ENCODE results near the gene RTN4RL2. TPM values are rescaled to one million over a fixed set of nuclear protein-coding genes. Genes with fewer than 3 reads are reported as not detected.
"Not testable (repeated sequence)": the region's sequence is repeated elsewhere in the genome, so short reads cannot be mapped to it uniquely, and the experiment has no call there.

The RTN4RL2 gene
- total RNA-seq, 2 donors from 2014 or later: 0.22 to 0.82 TPM

DNA sequence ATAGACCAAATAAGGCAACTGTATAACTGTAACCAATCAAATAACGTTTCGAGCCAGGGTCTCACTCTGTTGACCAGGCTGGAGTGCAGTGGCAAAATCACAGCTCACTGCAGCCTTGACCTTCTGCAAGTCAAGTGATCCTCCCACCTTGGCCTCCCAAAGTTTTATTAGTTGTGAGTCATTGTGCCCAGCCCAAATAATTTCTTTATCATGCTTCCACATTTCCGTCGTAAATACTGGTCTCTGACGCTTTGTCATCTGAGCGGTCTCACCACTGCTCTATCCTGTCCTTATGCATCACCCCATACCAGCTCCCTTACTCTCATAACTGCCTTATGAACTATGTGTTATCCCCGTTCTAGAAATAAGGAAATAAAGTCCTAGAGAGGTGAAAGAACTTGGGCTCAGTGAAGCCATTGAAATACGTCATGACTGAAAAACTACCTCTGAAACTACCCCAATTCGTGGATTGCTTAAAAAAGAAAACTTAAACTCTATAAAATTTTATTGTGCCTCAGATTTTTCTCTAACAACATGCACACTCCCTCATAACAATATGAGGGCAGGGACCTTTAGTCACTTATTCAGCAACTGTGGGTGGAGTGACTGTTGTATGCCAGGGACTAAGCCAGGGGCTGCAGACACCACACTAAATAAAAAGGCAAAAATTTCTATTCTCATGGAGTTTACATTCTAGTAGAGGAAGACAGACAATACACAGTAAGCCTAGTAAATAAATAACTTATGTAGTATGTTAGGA lies 15.8 kb upstream of the RTN4RL2 start:
- no peaks in the 10 kb centered on the region for H3K36me3 Mint-ChIP-seq (ENCODE audit: low read depth)
- ATAC-seq (replicated peaks): no peak
- H3K27me3 Mint-ChIP-seq: peaks cover 18% of the 10 kb centered on the region
- H3K4me3 Mint-ChIP-seq: no peak overlapping the region
- H3K27ac Mint-ChIP-seq: no peak overlapping the region
- no peaks in the 10 kb centered on the region for H3K4me1 Mint-ChIP-seq
- H3K9me3 Mint-ChIP-seq: no peaks in the 10 kb centered on the region

DNA sequence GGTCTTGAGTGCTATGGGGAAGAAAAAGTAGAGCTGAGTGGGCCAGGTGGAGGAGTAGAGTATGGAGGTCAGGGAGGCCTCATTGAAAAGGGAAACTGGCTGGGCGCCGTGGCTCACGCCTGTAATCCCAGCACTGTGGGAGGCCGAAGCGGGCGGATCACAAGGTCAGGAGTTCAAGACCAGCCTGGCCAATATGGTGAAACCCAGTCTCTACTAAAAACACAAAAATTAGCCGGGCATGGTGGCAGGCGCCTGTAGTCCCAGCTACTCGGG lies 15.3 kb upstream of the RTN4RL2 start:
- H3K27ac Mint-ChIP-seq; H3K36me3 Mint-ChIP-seq (ENCODE audit: low read depth); H3K9me3 Mint-ChIP-seq; ATAC-seq (replicated peaks); H3K4me3 Mint-ChIP-seq; H3K4me1 Mint-ChIP-seq: not testable (repeated sequence)
- peaks cover 18% of the 10 kb centered on the region for H3K27me3 Mint-ChIP-seq

DNA sequence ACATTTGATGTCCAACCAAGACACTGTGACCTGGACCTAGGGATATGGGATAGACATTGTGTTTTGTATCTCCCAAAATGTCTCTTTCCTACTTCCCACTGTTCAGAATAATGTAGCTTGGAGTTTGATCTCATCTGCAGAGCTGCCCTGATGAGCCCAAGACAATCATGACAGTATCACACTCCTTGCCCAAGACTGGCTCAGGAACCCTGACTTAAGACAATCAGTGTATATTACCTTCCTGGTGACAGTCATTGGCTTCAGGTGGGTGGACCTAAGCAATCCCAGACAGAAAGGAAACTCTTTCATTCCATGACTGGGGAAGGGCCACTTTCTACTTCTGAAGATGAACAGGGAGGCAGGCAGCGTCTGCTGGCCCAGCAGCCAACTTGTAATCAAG lies 14.3 kb upstream of the RTN4RL2 start:
- H3K9me3 Mint-ChIP-seq: no peaks in the 10 kb centered on the region
- no peak overlapping the region for H3K4me3 Mint-ChIP-seq
- ATAC-seq (replicated peaks): no peak
- H3K4me1 Mint-ChIP-seq: no peaks in the 10 kb centered on the region
- no peaks in the 10 kb centered on the region for H3K36me3 Mint-ChIP-seq (ENCODE audit: low read depth)
- no peak overlapping the region for H3K27ac Mint-ChIP-seq
- peaks cover 18% of the 10 kb centered on the region for H3K27me3 Mint-ChIP-seq

DNA sequence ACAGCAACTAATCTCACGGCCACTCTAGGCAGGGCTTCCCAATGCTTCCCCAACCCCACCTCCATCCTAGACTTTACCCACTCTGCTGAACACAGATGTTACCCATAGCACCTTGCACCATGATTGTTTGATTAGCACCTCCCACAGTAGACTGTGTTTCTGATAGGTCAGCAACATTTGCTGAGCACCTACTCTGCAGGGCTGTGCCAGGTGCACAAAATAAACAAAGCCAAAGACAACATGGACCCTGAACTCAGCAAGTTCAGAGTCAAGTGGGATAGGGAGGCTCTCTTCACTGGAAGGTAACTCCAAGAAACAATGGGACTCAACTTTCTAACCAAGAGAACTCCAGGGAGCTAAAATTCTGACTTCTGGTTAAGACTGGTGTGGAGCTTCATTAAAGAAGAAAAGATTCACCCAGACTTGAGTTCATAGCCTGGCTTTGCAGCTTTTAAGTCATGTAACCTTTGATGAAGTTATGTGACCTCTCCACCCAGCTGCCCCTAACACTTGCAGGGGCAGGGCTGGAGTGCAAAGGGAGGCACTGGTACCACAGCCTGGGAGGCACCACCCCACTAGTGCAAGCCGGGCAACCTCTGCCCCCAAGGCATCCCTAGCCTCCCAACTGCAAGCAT lies 6.7 kb upstream of the RTN4RL2 start:
- Mint-ChIP-seq H3K27me3 (peaks cover 5% of the 10 kb centered on the region), H3K9me3 (no peaks in the 10 kb centered on the region), H3K36me3 (ENCODE audit: low read depth) (no peaks in the 10 kb centered on the region)

DNA sequence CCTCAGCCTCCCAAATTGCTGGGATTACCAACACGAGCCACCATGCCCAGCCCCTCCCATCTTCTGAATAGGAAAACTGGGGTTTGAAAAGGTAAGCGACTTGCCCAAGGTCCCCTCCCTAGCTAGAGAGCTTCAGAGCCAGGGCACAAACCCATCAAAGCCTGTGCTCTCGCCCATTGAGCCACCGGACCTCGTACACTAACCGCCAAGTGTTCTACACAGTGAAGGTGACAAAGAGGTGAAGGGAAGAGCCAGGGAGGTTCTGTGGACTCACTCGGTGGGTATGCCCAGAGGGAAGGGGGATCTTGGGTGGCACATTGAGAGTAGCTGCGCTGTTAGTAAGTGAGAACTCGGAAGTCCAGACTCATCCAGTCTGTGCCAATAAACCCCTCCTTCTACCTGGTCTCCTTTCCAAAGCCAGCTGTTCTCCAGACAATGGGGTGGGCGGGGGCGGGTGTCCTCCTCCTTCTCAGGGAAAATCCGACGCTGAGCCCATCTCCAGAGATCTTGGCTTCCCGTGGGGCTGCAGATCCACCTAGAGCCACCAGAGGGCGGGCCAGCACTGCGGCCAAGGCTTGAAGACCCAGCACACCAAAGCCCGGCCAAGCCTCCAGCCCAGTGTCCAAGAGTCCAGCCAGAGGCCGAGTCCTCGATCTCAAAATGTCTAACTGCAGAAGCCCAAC lies 3.2 kb upstream of the RTN4RL2 start:
- Mint-ChIP-seq H3K9me3 (no peaks in the 10 kb centered on the region), H3K27me3 (peaks cover 23% of the 10 kb centered on the region), H3K36me3 (ENCODE audit: low read depth) (no peaks in the 10 kb centered on the region), H3K27ac (no peak overlapping the region), H3K4me1 (peaks cover 17% of the 10 kb centered on the region), H3K4me3 (peak overlapping the region; percentile 78)
- ATAC-seq (replicated peaks): peak; percentile 46

More for the DNA sequence above, 6.7 kb upstream of the RTN4RL2 start:
- no peak for ATAC-seq (replicated peaks)
- H3K4me3 Mint-ChIP-seq: no peak overlapping the region
- H3K27ac Mint-ChIP-seq: no peak overlapping the region
- H3K4me1 Mint-ChIP-seq: peaks cover 2% of the 10 kb centered on the region

DNA sequence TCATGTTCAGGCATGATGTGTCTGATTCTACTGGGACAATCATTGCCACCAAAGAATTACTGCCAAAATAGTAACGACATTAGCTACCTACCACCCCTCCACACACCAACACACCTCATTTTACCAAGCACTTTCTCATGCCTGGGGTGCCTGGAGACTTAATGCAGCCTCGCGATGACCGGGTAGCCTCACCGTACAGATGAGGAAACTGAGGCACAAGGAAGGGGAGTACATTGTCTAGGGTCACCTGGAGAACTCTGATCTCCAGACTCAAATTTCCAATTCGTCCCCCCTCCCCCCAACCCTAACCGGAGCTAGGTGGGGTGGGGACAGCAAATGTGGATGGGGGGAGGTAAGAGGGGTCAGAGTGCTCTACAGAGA lies 2.7 kb upstream of the RTN4RL2 start:
- H3K27ac Mint-ChIP-seq: no peak overlapping the region
- H3K4me1 Mint-ChIP-seq: peaks cover 17% of the 10 kb centered on the region
- H3K9me3 Mint-ChIP-seq: no peaks in the 10 kb centered on the region
- H3K4me3 Mint-ChIP-seq: peak overlapping the region; percentile 78
- no peaks in the 10 kb centered on the region for H3K36me3 Mint-ChIP-seq (ENCODE audit: low read depth)
- ATAC-seq (replicated peaks): peak; percentile 38
- peaks cover 25% of the 10 kb centered on the region for H3K27me3 Mint-ChIP-seq

DNA sequence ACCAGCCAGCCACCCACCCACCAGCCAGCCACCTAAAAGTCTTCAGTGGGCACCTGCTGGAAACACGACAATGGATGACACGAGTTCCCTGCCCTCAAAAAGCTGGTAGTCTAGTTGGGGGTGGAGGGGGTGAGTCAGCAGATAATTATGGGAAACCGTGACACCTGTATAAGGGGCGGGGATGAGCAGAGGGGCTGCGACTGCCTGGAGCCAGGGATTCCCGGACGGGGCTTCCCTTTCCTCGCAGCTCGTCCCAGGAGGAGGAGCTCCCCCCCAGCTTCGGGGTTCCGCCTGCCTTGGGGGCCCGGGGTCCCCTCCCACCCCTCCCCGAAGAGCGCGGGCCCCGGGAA lies 2.3 kb upstream of the RTN4RL2 start:
- Mint-ChIP-seq H3K9me3 (no peaks in the 10 kb centered on the region), H3K36me3 (ENCODE audit: low read depth) (no peaks in the 10 kb centered on the region), H3K4me1 (peaks cover 17% of the 10 kb centered on the region), H3K4me3 (peak overlapping the region; percentile 78), H3K27ac (no peak overlapping the region), H3K27me3 (peaks cover 29% of the 10 kb centered on the region)
- ATAC-seq (replicated peaks): peak; percentile 59

DNA sequence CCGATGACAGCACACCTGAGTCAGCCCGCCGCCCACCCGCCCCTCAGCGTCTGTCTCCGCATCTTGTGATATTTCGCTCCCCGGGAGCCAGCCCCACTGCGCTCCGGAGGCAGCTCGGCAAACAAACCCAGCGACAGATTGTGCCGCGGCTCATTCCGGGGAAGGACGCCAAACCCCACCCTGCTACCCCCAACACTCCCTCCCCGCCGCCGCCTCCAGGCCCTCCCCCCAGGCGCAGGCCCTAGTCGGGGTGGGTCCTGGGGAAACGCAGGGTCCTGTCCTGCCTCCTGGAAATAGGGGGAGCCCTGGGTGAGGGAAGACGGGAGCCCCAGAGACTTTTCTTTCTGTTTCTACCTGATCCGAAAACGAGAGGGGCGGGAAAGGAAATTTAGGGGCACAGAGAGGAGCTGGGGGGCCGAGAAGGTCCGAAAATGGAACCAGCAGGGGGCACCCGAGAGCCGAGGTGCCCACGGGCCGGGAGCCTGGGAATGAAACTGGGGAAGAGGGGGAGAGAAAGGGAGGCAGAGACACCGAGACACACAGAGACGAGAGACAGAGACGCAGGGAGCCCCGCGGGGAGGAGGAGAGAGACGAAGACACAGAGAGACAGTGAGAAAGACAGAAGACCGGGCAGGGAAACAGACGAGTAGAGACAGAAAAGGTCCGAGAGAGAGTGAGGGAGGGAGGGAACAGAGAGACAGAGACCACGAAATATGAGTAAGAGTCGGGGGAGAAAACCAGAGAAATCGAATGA lies 1.7 kb upstream of the RTN4RL2 start:
- peaks cover 17% of the 10 kb centered on the region for H3K4me1 Mint-ChIP-seq
- no peaks in the 10 kb centered on the region for H3K9me3 Mint-ChIP-seq
- H3K4me3 Mint-ChIP-seq: peak overlapping the region; percentile 78
- ATAC-seq (replicated peaks): peak; percentile 51
- peak overlapping the region; percentile 8 for H3K27ac Mint-ChIP-seq
- peaks cover 33% of the 10 kb centered on the region for H3K27me3 Mint-ChIP-seq
- no peaks in the 10 kb centered on the region for H3K36me3 Mint-ChIP-seq (ENCODE audit: low read depth)

DNA sequence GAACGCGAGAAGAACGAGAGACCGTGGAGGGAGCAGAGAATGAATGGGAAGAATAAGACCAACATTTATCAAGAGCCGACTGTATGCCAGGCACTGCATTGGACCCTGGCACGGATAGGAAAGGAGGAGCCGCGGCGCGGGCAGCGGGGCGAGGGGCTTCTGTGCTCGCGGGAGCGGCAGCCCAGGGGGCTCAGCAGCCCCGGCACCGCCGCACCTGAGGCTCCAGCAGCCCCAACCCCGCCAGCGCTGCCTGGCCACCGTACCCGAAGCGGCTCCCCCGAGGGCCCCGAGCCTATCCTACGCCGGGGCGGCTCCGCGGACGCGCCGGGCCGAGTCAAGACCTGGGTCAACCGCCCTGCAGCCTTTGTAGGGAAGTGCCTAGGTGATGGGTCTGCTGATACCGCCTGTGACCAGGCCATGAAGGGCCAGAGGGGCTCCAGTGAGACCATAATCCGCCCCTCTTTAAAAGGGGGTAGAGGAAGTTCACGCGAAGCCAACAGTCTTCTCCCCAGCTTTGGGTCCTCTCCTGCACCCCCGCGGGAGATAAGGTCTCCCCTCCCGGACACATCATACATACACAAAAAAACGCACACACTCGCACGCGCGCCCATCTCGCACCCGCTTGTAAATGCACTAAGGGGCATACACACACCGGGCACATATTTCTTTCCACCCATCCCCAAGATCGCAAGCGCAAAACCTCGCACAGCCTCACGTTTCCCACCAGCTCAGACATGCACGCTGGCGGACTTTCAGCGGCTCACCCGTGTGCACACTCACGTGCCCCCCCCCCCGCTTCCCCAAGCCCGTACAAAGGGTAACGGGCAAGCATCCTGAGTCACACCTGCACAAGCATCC lies 935 bp upstream of the RTN4RL2 start:
- Mint-ChIP-seq H3K27ac (peak overlapping the region; percentile 8), H3K4me1 (peaks cover 17% of the 10 kb centered on the region), H3K4me3 (peak overlapping the region; percentile 78), H3K9me3 (no peaks in the 10 kb centered on the region), H3K36me3 (ENCODE audit: low read depth) (no peaks in the 10 kb centered on the region), H3K27me3 (peaks cover 33% of the 10 kb centered on the region)
- peak; percentile 5 for ATAC-seq (replicated peaks)

DNA sequence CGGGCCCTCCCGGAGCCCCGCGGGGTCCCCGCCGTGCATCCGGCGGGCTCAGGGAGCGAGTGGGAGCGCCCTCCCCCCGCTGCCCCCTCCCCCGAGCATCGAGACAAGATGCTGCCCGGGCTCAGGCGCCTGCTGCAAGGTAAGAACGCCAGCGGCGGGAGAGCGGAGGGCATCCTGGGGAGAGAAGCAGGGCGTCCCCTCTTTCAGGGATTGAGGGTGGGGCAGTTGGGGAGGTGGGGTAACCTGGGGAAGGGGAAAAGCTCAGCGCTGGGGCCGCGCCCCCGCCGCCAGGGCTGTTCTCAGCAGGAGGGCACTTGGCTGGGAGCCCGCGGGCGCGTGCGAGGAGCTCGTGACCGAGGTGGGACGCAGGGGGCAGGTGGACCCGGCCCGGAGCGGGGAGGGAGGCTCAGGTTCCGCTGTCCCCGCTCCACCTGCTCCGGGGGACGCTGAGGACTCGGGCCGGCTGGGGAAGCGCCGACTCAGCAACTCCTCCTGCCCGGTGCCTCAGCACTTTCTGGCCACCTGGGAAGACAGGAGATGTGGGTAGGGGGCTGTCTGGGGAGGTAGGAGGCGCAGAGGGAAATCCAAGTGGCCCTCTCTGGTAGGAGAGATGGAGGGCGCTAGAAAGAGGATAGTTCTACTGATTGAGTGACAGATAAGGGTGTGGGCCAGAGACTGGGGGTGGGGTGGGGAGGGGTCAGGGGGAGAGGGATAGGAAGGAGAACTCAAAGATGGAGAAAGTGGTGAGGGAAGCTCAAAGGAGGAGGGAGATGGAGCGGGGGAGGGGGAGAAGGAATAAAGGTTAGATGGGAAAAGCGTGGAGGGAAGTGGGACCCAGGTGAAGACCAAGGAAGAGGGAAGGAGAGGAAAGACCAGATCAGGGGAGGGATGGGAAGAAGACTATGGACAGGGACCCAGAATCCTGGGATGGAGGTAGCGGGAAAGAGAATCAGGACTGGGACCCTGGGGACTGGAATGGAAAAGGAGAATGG lies 726 bp downstream of the RTN4RL2 start:
- ATAC-seq (replicated peaks): no peak
- Mint-ChIP-seq H3K27ac (no peak overlapping the region), H3K36me3 (ENCODE audit: low read depth) (no peaks in the 10 kb centered on the region), H3K27me3 (peaks cover 33% of the 10 kb centered on the region), H3K4me1 (peaks cover 17% of the 10 kb centered on the region), H3K4me3 (peak overlapping the region; percentile 78), H3K9me3 (no peaks in the 10 kb centered on the region)

DNA sequence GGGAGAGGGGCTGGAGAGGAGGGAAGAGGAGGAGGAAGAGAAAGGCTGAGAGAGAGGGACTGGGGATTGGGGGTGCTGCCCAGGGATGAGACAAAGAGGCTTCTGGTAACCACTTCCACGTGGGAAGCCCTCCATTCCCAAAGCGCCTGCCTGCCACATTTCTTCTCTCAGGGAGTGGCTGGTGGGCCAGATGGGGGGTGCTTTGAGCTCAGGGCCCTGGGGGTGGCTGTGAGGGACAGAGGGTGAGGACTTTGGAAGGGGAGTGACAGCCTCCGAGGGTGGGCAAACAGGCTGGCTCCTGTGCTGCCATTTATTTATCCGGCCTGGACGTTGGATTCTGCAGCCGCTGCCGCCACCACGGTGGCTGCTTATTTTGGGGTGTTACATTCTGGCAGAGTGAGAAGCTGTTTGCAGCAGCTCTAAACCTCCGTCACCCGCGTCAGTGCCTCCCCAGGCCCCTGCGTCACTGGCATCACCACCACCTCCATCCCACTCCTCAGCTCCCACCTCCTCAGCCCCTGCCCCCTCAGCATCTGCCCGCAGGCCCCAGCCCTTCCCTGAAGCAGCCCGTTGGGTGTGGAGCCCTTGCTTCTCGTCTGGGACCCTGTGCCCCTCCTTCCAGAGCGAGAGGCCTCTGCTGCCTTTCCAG lies 1.6 kb downstream of the RTN4RL2 start:
- Mint-ChIP-seq H3K36me3 (ENCODE audit: low read depth) (no peaks in the 10 kb centered on the region), H3K4me3 (peak overlapping the region; percentile 52), H3K27ac (no peak overlapping the region), H3K9me3 (no peaks in the 10 kb centered on the region), H3K4me1 (peaks cover 17% of the 10 kb centered on the region), H3K27me3 (peaks cover 32% of the 10 kb centered on the region)
- ATAC-seq (replicated peaks): no peak

DNA sequence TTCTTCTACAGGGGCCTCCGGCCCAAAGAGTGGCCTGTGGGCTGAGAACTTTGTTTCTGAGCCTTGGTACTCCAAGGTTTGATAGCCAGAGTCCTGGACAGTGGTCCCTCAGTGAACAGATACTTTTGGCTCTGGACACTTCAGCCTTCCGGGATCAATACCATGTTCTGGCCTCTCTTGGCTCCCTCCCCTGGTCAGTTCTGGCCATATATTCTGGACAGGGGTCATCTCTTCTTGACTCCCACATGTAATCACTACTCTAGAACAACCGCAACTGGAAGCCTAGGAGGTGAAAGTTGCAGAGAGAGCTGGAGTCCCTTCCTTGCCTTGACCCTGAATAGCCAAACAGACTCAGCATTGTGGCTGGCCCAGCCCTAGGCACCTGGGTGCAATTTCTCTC lies 2.3 kb downstream of the RTN4RL2 start:
- no peak overlapping the region for H3K27ac Mint-ChIP-seq
- H3K9me3 Mint-ChIP-seq: no peaks in the 10 kb centered on the region
- H3K27me3 Mint-ChIP-seq: peaks cover 30% of the 10 kb centered on the region
- H3K4me1 Mint-ChIP-seq: peaks cover 17% of the 10 kb centered on the region
- H3K36me3 Mint-ChIP-seq (ENCODE audit: low read depth): no peaks in the 10 kb centered on the region
- ATAC-seq (replicated peaks): no peak
- no peak overlapping the region for H3K4me3 Mint-ChIP-seq
